Measurements from ENCODE around the gene FAM9A. TPM values are rescaled to one million over a fixed set of nuclear protein-coding genes. Genes with fewer than 3 reads are reported as not detected.
A peak's percentile ranks its signal among the peaks of the same experiment; 100 is the strongest.

Gene FAM9A
- total RNA-seq, 6 donors from 2014 or later = not detected

- no peaks in the 10 kb centered on the region for H3K27me3 ChIP-seq
- DNase-seq (no peak), ATAC-seq (ENCODE audit: low FRiP score in 2 of 2) (no peak)
- no peaks in the 10 kb centered on the region for H3K9me3 ChIP-seq
- H3K36me3 ChIP-seq = no peaks in the 10 kb centered on the region
- H3K27ac ChIP-seq = no peak overlapping the region
- 75 to 87% methylated on average over 5 to 6 of the region's 6 CpGs for WGBS, 2 donors
- no peaks in the 10 kb centered on the region for H3K4me1 ChIP-seq
- TF ChIP-seq CTCF (IDR thresholded peaks at IDR 0.05) (no peak), EP300 (IDR thresholded peaks at IDR 0.05) (no peak), POLR2AphosphoS5 (IDR thresholded peaks at IDR 0.05) (no peak), POLR2A (IDR thresholded peaks at IDR 0.05) (no peak)
- no peak overlapping the region for H3K4me3 ChIP-seq
These were observed 20.8 kb upstream of the FAM9A start for GRCh38 chrX:8822002-8822401.

- no peak overlapping the region for H3K4me3 ChIP-seq
- no peaks in the 10 kb centered on the region for H3K27me3 ChIP-seq
- 41 to 80% methylated on average over 3 to 5 of the region's 5 CpGs for WGBS, 2 donors
- H3K27ac ChIP-seq = no peak overlapping the region
- H3K9me3 ChIP-seq = no peaks in the 10 kb centered on the region
- no peak for TF ChIP-seq POLR2AphosphoS5 (IDR thresholded peaks at IDR 0.05)
- no peak for TF ChIP-seq EP300 (IDR thresholded peaks at IDR 0.05)
- TF ChIP-seq POLR2A (IDR thresholded peaks at IDR 0.05) = no peak
- TF ChIP-seq CTCF (IDR thresholded peaks at IDR 0.05) = no peak
- H3K4me1 ChIP-seq = no peaks in the 10 kb centered on the region
- DNase-seq (no peak), ATAC-seq (ENCODE audit: low FRiP score in 2 of 2) (no peak)
- H3K36me3 ChIP-seq = no peaks in the 10 kb centered on the region
These were observed 19.8 kb upstream of the FAM9A start for GRCh38 chrX:8820910-8821527.

GRCh38 chrX:8815460-8816065, 14.4 kb upstream of the FAM9A start:
- DNase-seq (no peak), ATAC-seq (ENCODE audit: low FRiP score in 2 of 2) (no peak)
- H3K36me3 ChIP-seq = no peaks in the 10 kb centered on the region
- H3K4me3 ChIP-seq = no peak overlapping the region
- TF ChIP-seq POLR2AphosphoS5 (IDR thresholded peaks at IDR 0.05) (no peak), CTCF (IDR thresholded peaks at IDR 0.05) (peak; percentile 27 to 75 (median 48))
- no peaks in the 10 kb centered on the region for H3K27me3 ChIP-seq
- no peak overlapping the region for H3K27ac ChIP-seq
- H3K9me3 ChIP-seq = no peaks in the 10 kb centered on the region
- H3K4me1 ChIP-seq = no peaks in the 10 kb centered on the region

- Histone ChIP-seq H3K27me3 (no peaks in the 10 kb centered on the region), H3K9me3 (no peaks in the 10 kb centered on the region), H3K4me1 (no peaks in the 10 kb centered on the region), H3K36me3 (no peaks in the 10 kb centered on the region), H3K4me3 (no peak overlapping the region), H3K27ac (no peak overlapping the region)
- no peak for ATAC-seq (ENCODE audit: low FRiP score in 2 of 2)
- 52 to 85% methylated on average over 2 of the region's 2 CpGs for WGBS, 2 donors
- DNase-seq = no peak
- TF ChIP-seq EP300 (IDR thresholded peaks at IDR 0.05) = no peak
- TF ChIP-seq CTCF (IDR thresholded peaks at IDR 0.05) = no peak
These were observed 11.9 kb upstream of the FAM9A start for GRCh38 chrX:8813036-8813435.

GRCh38 chrX:8811611-8812010, 10.4 kb upstream of the FAM9A start:
- no peak overlapping the region for H3K4me3 ChIP-seq
- no peak for TF ChIP-seq CTCF (IDR thresholded peaks at IDR 0.05)
- no peak for TF ChIP-seq POLR2A (IDR thresholded peaks at IDR 0.05)
- no peak for TF ChIP-seq EP300 (IDR thresholded peaks at IDR 0.05)
- TF ChIP-seq POLR2AphosphoS5 (IDR thresholded peaks at IDR 0.05) = no peak
- 43 to 61% methylated on average over 3 of the region's 3 CpGs for WGBS, 2 donors
- no peaks in the 10 kb centered on the region for H3K9me3 ChIP-seq
- H3K4me1 ChIP-seq = no peaks in the 10 kb centered on the region
- no peaks in the 10 kb centered on the region for H3K27me3 ChIP-seq
- no peak overlapping the region for H3K27ac ChIP-seq
- DNase-seq (no peak), ATAC-seq (ENCODE audit: low FRiP score in 2 of 2) (no peak)
- no peaks in the 10 kb centered on the region for H3K36me3 ChIP-seq
